Testis (tissue), 3 donors: ENCODE measurements around the gene SYNE1. TPM values are rescaled to one million over a fixed set of nuclear protein-coding genes. Genes with fewer than 3 reads are reported as not detected.

Experiments used
- DNase-seq: peaks from one replicate; pipeline ENCODE4 v3.0.0-alpha.2; 2019
- H3K27ac ChIP-seq, 2 donors: fragments of 200-600 bp; sonication (generic); one replicate each; pipeline ENCODE4 v1.5.1; 2019
- H3K27me3 ChIP-seq: fragments of 200-600 bp; sonication (generic); one replicate; pipeline ENCODE4 v1.5.1; 2019
- H3K36me3 ChIP-seq: fragments of 200-600 bp; sonication (generic); one replicate; pipeline ENCODE4 v1.5.1; 2017; ENCODE audit warnings: low read depth; ENCODE audit errors: missing control alignments
- H3K4me1 ChIP-seq: fragments of 200-600 bp; sonication (generic); one replicate; pipeline ENCODE4 v1.5.1; 2019
- H3K4me3 ChIP-seq, 2 donors: fragments of 200-600 bp; sonication (generic); one replicate each; pipeline ENCODE4 v1.5.1; 2017 to 2019
- H3K9me3 ChIP-seq: fragments of 200-600 bp; sonication (generic); one replicate; pipeline ENCODE4 v1.5.1; 2017
- CTCF ChIP-seq, 3 experiments: fragments of 450-650 bp in 2 of 3; fragments of 200-600 bp in 1 of 3; sonication (generic) in 1 of 3; IDR thresholded peaks; one replicate each; pipeline ENCODE4 v1.5.1; 2016 to 2019; ENCODE audit warnings: antibody characterized with exemption in 3 of 3, mild to moderate bottlenecking in 2 of 3, moderate library complexity in 1 of 3
- POLR2A ChIP-seq: fragments of 450-650 bp; IDR thresholded peaks from one replicate; pipeline ENCODE4 v1.6.1; 2017; ENCODE audit warnings: antibody characterized with exemption, mild to moderate bottlenecking, moderate library complexity
- WGBS, 2 donors: methylation state at CpG; one replicate each; pipeline ENCODE4 v1.1.5; 2018; 5-methylcytosine and 5-hydroxymethylcytosine counted together
- intact Hi-C: fragments of 100-400 bp; cut with DNase I; formaldehyde crosslinking; loops from one replicate; pipeline ENCODE4 v1.15.1; 2023; ENCODE audit warnings: low total_unique reads
- polyA plus RNA-seq: library from polyadenylated mRNA; stranded (reverse); fragments of 350-450 nt; fragmentation: Illumina TruSeq; extraction: RNeasy Lipid Tissue Mini Kit (QIAGEN cat#74804); gene quantifications from one replicate; pipeline ENCODE4 v1.2.3, GENCODE V29; 2014; ENCODE audit warnings: low read depth, low replicate concordance; ENCODE audit not compliant: insufficient read depth
- total RNA-seq, 2 donors: library from RNA; depleted of rRNA; stranded (reverse); fragments of >200 nt; gene quantifications; one replicate each; pipeline ENCODE4 v1.2.3, GENCODE V29; 2016

The SYNE1 gene
- total and polyA plus RNA-seq, 3 donors from 2014 or later = 57.2 to 255 (median 228) TPM

GRCh38 chr6:152122434-152122833 is 514.7 kb downstream of the SYNE1 start:
- no peaks in the 10 kb centered on the region for H3K9me3 ChIP-seq
- no peaks in the 10 kb centered on the region for H3K27me3 ChIP-seq
- TF ChIP-seq CTCF (IDR thresholded peaks at IDR 0.05) (no peak), POLR2A (no peak)
- peaks cover 5% of the 10 kb centered on the region for H3K4me1 ChIP-seq
- no peak for DNase-seq
- no peaks in the 10 kb centered on the region for H3K36me3 ChIP-seq
- no peak overlapping the region for H3K4me3 ChIP-seq
- 91 to 94% methylated on average over 12 of the region's 12 CpGs for WGBS, 2 donors
- no peak overlapping the region for H3K27ac ChIP-seq
- intact Hi-C loops = no loop called here

GRCh38 chr6:152121910-152122309 is 515.3 kb downstream of the SYNE1 start:
- Histone ChIP-seq H3K9me3 (no peaks in the 10 kb centered on the region), H3K27ac (no peak overlapping the region), H3K36me3 (no peaks in the 10 kb centered on the region), H3K27me3 (no peaks in the 10 kb centered on the region), H3K4me3 (no peak overlapping the region), H3K4me1 (peaks cover 5% of the 10 kb centered on the region)
- TF ChIP-seq CTCF (IDR thresholded peaks at IDR 0.05) (no peak), POLR2A (no peak)
- 35 to 49% methylated on average over 3 of the region's 3 CpGs for WGBS, 2 donors
- peak; percentile 40 for DNase-seq
- intact Hi-C loops = no loop called here

GRCh38 chr6:152119831-152120230 is 517.3 kb downstream of the SYNE1 start:
- H3K4me1 ChIP-seq = peaks cover 5% of the 10 kb centered on the region
- no peaks in the 10 kb centered on the region for H3K27me3 ChIP-seq
- TF ChIP-seq CTCF (IDR thresholded peaks at IDR 0.05) (no peak), POLR2A (no peak)
- H3K9me3 ChIP-seq = no peaks in the 10 kb centered on the region
- no peak overlapping the region for H3K4me3 ChIP-seq
- intact Hi-C loops = loop anchor here (10.0 kb wide), 1 partner anchor 435 kb away; no protein-coding TSS in a partner anchor
- 83% methylated on average over 7 of the region's 7 CpGs for WGBS, 2 donors
- H3K27ac ChIP-seq = no peak overlapping the region
- no peak for DNase-seq
- no peaks in the 10 kb centered on the region for H3K36me3 ChIP-seq

- intact Hi-C loops = loop anchor here (10.0 kb wide), 1 partner anchor 434 kb away; no protein-coding TSS in a partner anchor
- no peaks in the 10 kb centered on the region for H3K9me3 ChIP-seq
- no peak overlapping the region for H3K27ac ChIP-seq
- peak in 2 of 3 experiments; percentile 3 to 7 for TF ChIP-seq CTCF (IDR thresholded peaks at IDR 0.05)
- TF ChIP-seq POLR2A = no peak
- 79 to 90% methylated on average over 5 of the region's 5 CpGs for WGBS, 2 donors
- peaks cover 5% of the 10 kb centered on the region for H3K4me1 ChIP-seq
- no peak for DNase-seq
- no peaks in the 10 kb centered on the region for H3K36me3 ChIP-seq
- no peak overlapping the region for H3K4me3 ChIP-seq
- H3K27me3 ChIP-seq = no peaks in the 10 kb centered on the region
Measured at GRCh38 chr6:152118678-152119077, 518.5 kb downstream of the SYNE1 start.

- intact Hi-C loops = loop anchor here (10.0 kb wide), 1 partner anchor 433 kb away; no protein-coding TSS in a partner anchor
- DNase-seq = no peak
- Histone ChIP-seq H3K27me3 (no peaks in the 10 kb centered on the region), H3K4me1 (peaks cover 5% of the 10 kb centered on the region), H3K36me3 (no peaks in the 10 kb centered on the region), H3K27ac (no peak overlapping the region), H3K4me3 (no peak overlapping the region), H3K9me3 (no peaks in the 10 kb centered on the region)
- WGBS, 2 donors = 97 to 100% methylated on average over 2 to 3 of the region's 3 CpGs
- TF ChIP-seq POLR2A (no peak), CTCF (IDR thresholded peaks at IDR 0.05) (no peak)
Measured at GRCh38 chr6:152118224-152118623, 518.9 kb downstream of the SYNE1 start.
